H1 (cell line): Measurements from ENCODE around the gene SLC13A5. TPM values are rescaled to one million over a fixed set of nuclear protein-coding genes. Genes with fewer than 3 reads are reported as not detected.

ENCODE experiments used
- CEBPB ChIP-seq: IDR thresholded peaks from 2 replicates; pipeline ENCODE4 v1.6.1; 2012; ENCODE audit warnings: low read depth, low read length
- polyA plus RNA-seq, 7 experiments: library from polyadenylated mRNA; depleted of rRNA in 3 of 7; stranded (reverse) in 5 of 7; unstranded in 2 of 7; fragments of >200 nt in 5 of 7; fragments of 200-250 nt in 2 of 7; gene quantifications; 1 replicate in 5 of 7; 2 replicates in 1 of 7; 4 replicates in 1 of 7; pipeline versions ENCODE4 v1.2.1 to v1.2.3, GENCODE V29; 2011 to 2013; ENCODE audit warnings: missing spikeins in 2 of 7, mixed read lengths in 2 of 7
- total RNA-seq: library from RNA; stranded (reverse); fragmentation: NEBNext Ultra II Directional; extraction: Animal tissue kit (Norgen Biotek cat#: 25700); gene quantifications from 2 replicates; pipeline ENCODE4 v1.2.1, GENCODE V29; 2021

Gene SLC13A5
- total and polyA plus RNA-seq, 2 of the 8 experiments (the other 6 are each of a cell fraction or from before 2014, with no cell fraction given), result 2.1 to 2.6 TPM

DNA sequence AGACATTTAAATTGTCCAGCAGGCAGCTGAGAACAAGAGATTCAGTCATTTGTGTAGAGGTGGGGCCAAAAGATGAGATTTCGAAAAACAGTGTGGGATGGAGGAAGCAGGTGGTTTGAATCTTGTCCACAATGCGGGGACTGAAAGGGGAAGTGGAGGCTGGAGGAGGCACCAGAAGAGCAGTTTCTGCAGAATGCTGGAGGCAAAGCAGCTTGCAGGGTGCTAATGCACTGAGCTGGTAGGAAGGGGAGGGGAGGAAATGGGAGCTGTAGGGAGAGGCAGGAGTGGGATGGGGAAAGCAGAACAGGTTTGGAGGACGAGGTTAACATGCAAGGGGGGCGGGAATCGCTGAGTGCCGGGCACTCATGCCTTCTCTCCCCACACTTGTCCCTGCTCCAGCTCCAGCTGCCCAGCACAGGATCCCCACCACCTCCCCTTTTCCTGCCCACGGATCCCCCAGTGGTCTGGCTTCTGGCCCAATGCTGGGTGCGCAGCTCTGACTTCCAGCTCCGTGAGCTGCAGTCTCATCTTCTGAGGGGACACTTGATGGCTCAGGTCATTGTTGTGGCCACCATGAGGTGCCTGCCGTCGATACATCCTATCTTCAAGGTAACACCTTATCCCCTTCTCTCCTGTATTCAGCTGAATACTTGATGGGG is 52.2 kb downstream of the SLC13A5 start (continued):
- no peak for TF ChIP-seq CEBPB
